NCI-H748 treated with DMSO at 0.1 percent for 48 hours (cell line): ENCODE measurements around the gene KCNG2.

Experiments used
- DNase-seq: peaks from one replicate; lab custom pipeline; 2025; lab: John Stamatoyannopoulos, UW

Gene KCNG2

DNA sequence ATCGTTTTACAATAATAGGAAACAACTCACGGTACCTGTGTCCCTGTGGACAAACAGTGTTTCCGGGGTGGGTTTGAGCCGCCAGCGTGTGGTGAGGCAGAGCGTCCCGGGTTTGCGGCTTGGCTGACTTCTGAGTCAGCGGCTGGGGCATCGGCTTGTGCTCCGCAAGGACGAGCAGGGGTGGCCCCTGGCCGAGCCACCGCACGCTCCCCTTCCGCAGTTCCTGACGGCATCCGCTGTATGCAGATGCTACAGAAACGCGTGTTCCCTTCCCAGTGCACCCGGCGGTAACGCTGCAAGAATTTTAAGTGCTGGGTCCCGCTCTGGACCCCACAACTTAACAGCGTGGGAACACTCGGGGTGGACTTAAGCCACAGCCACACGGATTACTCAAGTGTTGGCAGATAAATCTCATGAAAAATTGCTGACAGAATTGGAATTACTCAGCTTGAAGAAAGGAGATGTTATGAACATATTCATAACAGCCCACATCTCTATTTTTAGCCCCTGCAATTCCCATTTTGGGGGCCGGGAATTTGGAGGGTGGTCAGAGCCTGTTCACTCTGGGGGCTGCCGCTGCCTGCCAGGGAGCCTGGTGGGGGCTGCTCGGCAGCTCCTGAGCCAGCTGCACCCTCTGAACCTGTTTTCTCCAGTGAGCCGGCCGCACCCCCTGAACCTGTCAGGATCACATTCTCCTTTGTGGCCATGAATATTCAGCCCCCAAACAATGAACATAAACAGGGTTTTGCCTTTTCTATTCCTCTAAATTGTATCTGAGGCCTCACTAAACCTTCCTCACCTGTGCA lies 12.6 kb upstream of the KCNG2 start:
- DNase-seq, result no peak

DNA sequence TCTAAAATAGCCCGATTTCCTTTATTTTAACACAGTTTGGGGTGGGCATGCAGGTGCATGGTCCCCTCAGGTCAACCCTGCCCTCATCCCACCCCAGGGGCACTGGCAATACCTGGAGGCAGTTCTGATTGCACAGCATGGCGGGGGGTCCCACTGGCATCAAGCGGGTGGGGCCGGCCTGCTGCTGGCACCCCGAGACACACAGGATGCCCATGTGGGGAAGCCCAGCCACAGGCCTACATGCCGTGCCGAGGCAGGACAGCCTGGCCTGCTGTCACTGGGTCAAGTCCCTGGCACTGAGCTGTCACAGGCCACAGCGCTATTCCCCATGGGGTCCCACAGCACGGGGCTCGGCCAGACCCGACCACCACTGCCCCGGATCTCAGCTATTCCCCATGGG lies 11.9 kb upstream of the KCNG2 start:
- no peak for DNase-seq

- no peak for DNase-seq
Observed at GRCh38 chr18:79786304-79786703, 11.4 kb upstream of the KCNG2 start.

DNA sequence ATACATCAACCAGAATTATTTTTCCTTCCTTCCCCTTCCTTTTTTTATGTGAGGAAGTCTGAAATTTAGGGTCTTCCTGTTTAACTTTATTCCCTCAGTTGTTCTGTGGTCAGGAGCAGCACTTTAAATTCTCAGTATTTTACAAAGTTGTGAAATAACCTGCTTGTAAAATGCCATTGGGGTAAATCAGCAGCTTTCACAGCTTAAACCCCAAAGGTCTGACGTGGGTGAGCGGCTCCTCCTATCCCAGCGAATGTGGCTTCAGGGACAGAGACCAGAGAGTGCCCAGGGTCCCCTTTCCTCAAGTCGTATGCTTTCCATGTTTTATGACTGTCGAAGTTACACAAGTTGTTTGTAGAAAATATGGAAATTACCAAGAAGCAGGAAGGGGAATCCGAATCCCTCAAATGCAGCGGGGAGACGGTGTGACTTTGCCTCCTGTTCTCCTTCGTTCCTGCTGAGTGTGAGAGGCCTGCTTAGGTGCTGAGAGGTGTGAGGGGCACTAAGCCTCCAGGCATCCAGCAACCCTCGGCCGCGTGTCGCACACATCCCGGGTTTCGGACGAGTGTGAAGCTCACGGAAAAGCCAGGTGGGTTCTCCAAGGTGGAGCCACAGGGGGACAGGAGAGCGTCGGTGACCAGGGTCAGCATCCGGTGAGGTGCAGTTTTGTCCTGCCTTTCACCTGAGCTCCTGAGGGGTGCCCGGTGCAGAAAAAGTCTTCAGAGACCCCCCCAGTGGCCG lies 10.8 kb upstream of the KCNG2 start:
- no peak for DNase-seq

DNA sequence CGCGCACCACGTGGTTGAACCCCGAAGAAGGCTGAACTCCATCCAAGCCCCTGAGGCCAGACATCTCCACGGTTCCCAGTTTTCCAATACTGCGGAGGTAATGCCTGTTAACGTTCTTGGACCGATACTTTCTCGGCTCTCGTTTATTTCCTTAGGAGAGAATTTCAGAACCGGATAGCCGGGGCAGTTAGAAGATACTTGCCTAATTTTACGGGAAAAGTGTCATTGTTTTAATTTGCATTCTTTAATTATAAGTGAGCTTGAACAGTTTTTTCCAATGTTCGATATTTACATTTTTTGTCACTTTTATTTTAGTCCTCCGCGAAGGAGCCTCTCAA lies 10.2 kb upstream of the KCNG2 start:
- DNase-seq, result no peak

- DNase-seq, result no peak
Observed at GRCh38 chr18:79787865-79788733, 9.6 kb upstream of the KCNG2 start.

- DNase-seq, result no peak
Observed at GRCh38 chr18:79788734-79789085, 9.0 kb upstream of the KCNG2 start.

- DNase-seq, result no peak
Observed at GRCh38 chr18:79789091-79789891, 8.4 kb upstream of the KCNG2 start.

GRCh38 chr18:79789901-79790890 lies 7.5 kb upstream of the KCNG2 start:
- peak; percentile 24 for DNase-seq

- peak; percentile 43 for DNase-seq
Observed at GRCh38 chr18:79790996-79791972, 6.5 kb upstream of the KCNG2 start.

- DNase-seq, result no peak
Observed at GRCh38 chr18:79792096-79792987, 5.4 kb upstream of the KCNG2 start.

- no peak for DNase-seq
Observed at GRCh38 chr18:79792988-79793355, 4.8 kb upstream of the KCNG2 start.

DNA sequence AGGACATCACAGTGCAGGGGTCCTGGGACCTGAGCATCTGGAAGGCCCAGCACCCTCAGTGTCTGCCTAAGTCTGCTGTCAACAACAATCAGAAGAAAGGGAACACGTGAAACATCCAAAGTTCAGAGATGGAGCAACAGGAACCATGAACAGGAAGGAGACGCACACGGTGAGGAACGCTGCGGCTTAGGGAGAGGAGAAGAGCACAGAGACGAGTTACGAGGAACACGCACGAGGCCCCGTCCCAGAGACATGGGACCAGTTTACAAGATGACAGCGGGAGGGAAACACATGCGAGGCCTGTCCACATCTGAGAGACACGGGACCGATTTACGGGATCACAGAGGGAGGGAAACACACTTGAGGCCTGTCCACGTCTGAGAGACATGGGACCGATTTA lies 2.9 kb upstream of the KCNG2 start:
- DNase-seq, result no peak

- DNase-seq, result no peak
Observed at GRCh38 chr18:79795446-79795845, 2.3 kb upstream of the KCNG2 start.

DNA sequence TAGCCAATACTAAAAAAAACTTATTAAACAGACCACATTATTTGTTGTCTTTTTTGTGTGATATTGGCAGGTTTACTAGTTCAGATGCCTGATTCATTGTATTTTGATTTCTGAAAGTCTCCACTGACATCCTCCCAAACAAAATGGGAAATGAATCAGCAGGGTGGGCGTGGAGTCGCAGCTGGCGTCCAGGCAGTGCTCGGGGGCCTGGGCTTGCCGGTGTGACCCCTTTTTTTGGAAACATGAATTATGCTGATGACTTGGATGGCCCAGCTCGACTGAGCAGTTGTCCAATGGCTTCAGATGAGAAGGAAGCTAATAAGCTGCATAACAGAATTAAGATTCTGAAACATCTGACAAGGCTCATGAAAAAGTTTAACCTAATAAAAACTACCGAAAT lies 1.7 kb upstream of the KCNG2 start:
- DNase-seq, result no peak

DNA sequence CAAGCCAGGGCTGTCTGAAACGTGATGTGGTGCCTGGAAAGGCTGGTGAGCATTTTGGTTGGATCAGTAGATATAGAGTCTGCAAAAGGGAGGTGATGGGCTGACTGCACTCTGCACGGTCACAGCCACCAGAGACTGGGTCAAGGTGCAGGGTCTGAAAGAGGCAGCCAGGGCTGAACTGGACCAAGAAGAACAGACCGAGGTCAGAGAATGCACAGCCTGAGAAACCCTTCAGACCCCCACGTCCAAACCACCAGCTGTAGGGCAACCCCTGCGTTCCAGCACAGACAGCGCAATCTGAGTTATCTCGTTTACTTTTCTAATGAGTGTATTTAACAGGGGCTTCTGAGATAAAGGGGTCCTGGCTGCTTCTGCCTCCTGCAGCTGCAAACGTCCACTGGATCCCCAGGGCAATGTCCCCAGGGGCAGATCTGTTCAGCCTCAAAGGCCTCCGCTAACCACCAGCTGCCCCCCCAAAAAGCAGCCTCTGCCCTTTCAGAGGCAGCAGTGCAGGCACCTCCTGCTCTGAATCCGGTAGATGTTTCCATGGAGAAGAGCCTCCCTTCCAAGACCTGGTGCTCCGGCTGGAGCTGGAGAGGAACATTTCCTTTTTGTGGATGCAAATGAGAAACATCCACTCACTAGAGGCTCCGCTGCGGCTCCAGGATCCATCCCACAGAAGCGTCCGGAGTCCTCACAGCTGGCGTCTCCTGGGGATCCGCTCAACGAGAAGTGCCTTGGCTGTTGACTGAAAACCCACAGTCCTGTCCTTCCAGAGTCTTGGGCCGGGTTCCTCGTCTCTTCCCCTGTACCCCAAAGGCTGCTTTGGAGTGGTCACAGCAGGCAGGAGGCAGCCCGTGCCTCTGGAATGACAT lies 970 bp upstream of the KCNG2 start:
- no peak for DNase-seq

GRCh38 chr18:79798346-79798998 lies 734 bp downstream of the KCNG2 start:
- no peak for DNase-seq
